A549 (cell line): ENCODE measurements around the gene NEK4. TPM values are rescaled to one million over a fixed set of nuclear protein-coding genes. Genes with fewer than 3 reads are reported as not detected.

ENCODE experiments used
- ATAC-seq, 2 experiments: fragments of 200-7000 bp in 1 of 2; fragments of >200 bp in 1 of 2; cut with Nextera tagmentation in 1 of 2; cut with Tn5 transposase in 1 of 2; 3 replicates each; pipeline versions ENCODE4 v1.8.0 to v1.9.1; 2018 to 2020; ENCODE audit warnings: mild to moderate bottlenecking in 1 of 2, moderate library complexity in 1 of 2
- CTCF ChIA-PET: fragments of 300-600 bp; sonication (Branson Sonifier 250); formaldehyde crosslinking; extraction: SDS; loops from one replicate; lab custom pipeline; 2021; ENCODE audit warnings: antibody characterized with exemption, inconsistent platforms; lab: Yijun Ruan, JAX
- POLR2A ChIA-PET: fragments of 350-600 bp; formaldehyde crosslinking; extraction: SDS; loops from one replicate; lab custom pipeline; 2021; ENCODE audit warnings: antibody characterized with exemption, inconsistent platforms; lab: Yijun Ruan, JAX
- DNase-seq, 2 experiments: peaks; one replicate each; pipeline versions ENCODE4 v3.0.0 to v3.0.0-alpha.2; 2011 to 2016; ENCODE audit warnings: low read depth in 1 of 2, low spot score in 1 of 2
- FAIRE-seq: peaks from 2 replicates; lab custom pipeline; 2011; peaks lifted over from hg19 to GRCh38; lab: Jason Lieb, UNC
- H3K27ac ChIP-seq, 2 experiments: fragments of >200 bp; sonication (Bioruptor Twin); formaldehyde crosslinking; 3 replicates each; pipeline ENCODE4 v1.5.1; 2016 to 2017
- H3K4me1 ChIP-seq: fragments of >200 bp; sonication (Bioruptor Twin); formaldehyde crosslinking; 3 replicates; pipeline ENCODE4 v1.6.1; 2016
- H3K4me2 ChIP-seq: fragments of >200 bp; sonication (Bioruptor Twin); formaldehyde crosslinking; 3 replicates; pipeline ENCODE4 v1.6.1; 2016
- H3K4me3 ChIP-seq: fragments of >200 bp; sonication (Bioruptor Twin); formaldehyde crosslinking; 3 replicates; pipeline ENCODE4 v1.5.1; 2016
- H3K9me3 ChIP-seq: fragments of >200 bp; sonication (Bioruptor Twin); formaldehyde crosslinking; 3 replicates; pipeline ENCODE4 v1.6.1; 2016
- ATOH8 ChIP-seq: fragments of 250-450 bp; sonication (Bioruptor Pico); IDR thresholded peaks from 2 replicates; pipeline ENCODE4 v1.5.0; 2020; ENCODE audit warnings: low read depth, mild to moderate bottlenecking, moderate library complexity
- BCL3 ChIP-seq: fragments of >200 bp; sonication (Bioruptor Twin); formaldehyde crosslinking; IDR thresholded peaks from 3 replicates; pipeline ENCODE4 v1.6.1; 2016
- BHLHE40 ChIP-seq: IDR thresholded peaks from 2 replicates; pipeline ENCODE4 v1.6.1; 2012; ENCODE audit warnings: low read depth, low read length, inconsistent platforms
- CBX8 ChIP-seq: fragments of 200-600 bp; sonication (generic); IDR thresholded peaks from 2 replicates; pipeline ENCODE4 v1.6.1; 2016
- CEBPB ChIP-seq, 2 experiments: fragments of >200 bp in 1 of 2; sonication (Bioruptor Twin) in 1 of 2; formaldehyde crosslinking in 1 of 2; IDR thresholded peaks; 2 replicates each; pipeline ENCODE4 v1.6.1; 2012 to 2016
- CHD2 ChIP-seq: fragments of 150-350 bp; IDR thresholded peaks from 2 replicates; pipeline ENCODE4 v1.6.1; 2014; ENCODE audit warnings: low read length; ENCODE audit not compliant: partially characterized antibody
- CHD4 ChIP-seq: fragments of 200-600 bp; sonication (generic); IDR thresholded peaks from 2 replicates; pipeline ENCODE4 v1.6.1; 2016; ENCODE audit warnings: antibody characterized with exemption, mild to moderate bottlenecking, borderline replicate concordance
- E2F6 ChIP-seq: IDR thresholded peaks from 2 replicates; pipeline ENCODE4 v1.6.1; 2012; ENCODE audit warnings: low read depth, borderline replicate concordance
- EHF ChIP-seq: fragments of 250-450 bp; sonication (Bioruptor Pico); IDR thresholded peaks from 2 replicates; pipeline ENCODE4 v1.5.0; 2020; ENCODE audit warnings: mild to moderate bottlenecking
- EHMT2 ChIP-seq: fragments of 200-600 bp; sonication (generic); IDR thresholded peaks from 2 replicates; pipeline ENCODE4 v1.6.1; 2016; ENCODE audit warnings: antibody characterized with exemption, low read depth, mild to moderate bottlenecking, moderate library complexity
- ELK1 ChIP-seq: fragments of 150-350 bp; IDR thresholded peaks from 2 replicates; pipeline ENCODE4 v1.6.1; 2014; ENCODE audit warnings: low read depth, mild to moderate bottlenecking, low read length
- EP300 ChIP-seq, 2 experiments: fragments of >200 bp; sonication (Bioruptor Twin); formaldehyde crosslinking; IDR thresholded peaks; 2 replicates in 1 of 2; 3 replicates in 1 of 2; pipeline ENCODE4 v1.6.1; 2016 to 2017
- ESRRA ChIP-seq: fragments of 150-350 bp; IDR thresholded peaks from 2 replicates; pipeline ENCODE4 v1.6.1; 2014; ENCODE audit warnings: mild to moderate bottlenecking, low read length, borderline replicate concordance
- FOSL2 ChIP-seq, 2 experiments: fragments of 450-650 bp in 1 of 2; fragments of >200 bp in 1 of 2; sonication (Bioruptor Twin) in 1 of 2; formaldehyde crosslinking; IDR thresholded peaks; 2 replicates each; pipeline versions ENCODE4 v1.5.0 to v1.6.1; 2016 to 2020; ENCODE audit warnings: mild to moderate bottlenecking in 1 of 2, moderate library complexity in 1 of 2
- FOXS1 ChIP-seq: fragments of 250-450 bp; sonication (Bioruptor Pico); IDR thresholded peaks from 2 replicates; pipeline ENCODE4 v1.5.0; 2020; ENCODE audit warnings: mild to moderate bottlenecking, moderate library complexity
- GATA3 ChIP-seq: IDR thresholded peaks from 2 replicates; pipeline ENCODE4 v1.6.1; 2012; ENCODE audit warnings: borderline replicate concordance
- HDAC2 ChIP-seq: fragments of 200-600 bp; sonication (generic); IDR thresholded peaks from 2 replicates; pipeline ENCODE4 v1.6.1; 2016
- HEYL ChIP-seq: fragments of 250-450 bp; sonication (Bioruptor Pico); IDR thresholded peaks from 2 replicates; pipeline ENCODE4 v1.8.0; 2021; ENCODE audit warnings: mild to moderate bottlenecking, moderate library complexity
- HOXB13 ChIP-seq: fragments of 250-450 bp; sonication (Bioruptor Pico); IDR thresholded peaks from 2 replicates; pipeline ENCODE4 v1.5.0; 2020; ENCODE audit warnings: low read depth, mild to moderate bottlenecking, moderate library complexity
- KDM1A ChIP-seq: fragments of 200-600 bp; sonication (generic); IDR thresholded peaks from 2 replicates; pipeline ENCODE4 v1.6.1; 2016; ENCODE audit warnings: low read depth, mild to moderate bottlenecking
- KDM5A ChIP-seq: fragments of 200-600 bp; sonication (generic); IDR thresholded peaks from 2 replicates; pipeline ENCODE4 v1.6.1; 2016; ENCODE audit warnings: antibody characterized with exemption, mild to moderate bottlenecking
- MYC ChIP-seq: IDR thresholded peaks from 2 replicates; pipeline ENCODE4 v1.6.1; 2012; ENCODE audit warnings: mild to moderate bottlenecking, inconsistent platforms, low read length, improper control_type of control experiment, borderline replicate concordance
- NPAS2 ChIP-seq: fragments of 250-450 bp; sonication (Bioruptor Pico); IDR thresholded peaks from 2 replicates; pipeline ENCODE4 v1.8.0; 2022; ENCODE audit warnings: mild to moderate bottlenecking, moderate library complexity, borderline replicate concordance
- NR3C1 ChIP-seq: fragments of >200 bp; sonication (Bioruptor Twin); formaldehyde crosslinking; IDR thresholded peaks from 3 replicates; pipeline ENCODE4 v1.6.1; 2017
- PBX3 ChIP-seq: IDR thresholded peaks from 2 replicates; pipeline ENCODE4 v1.6.1; 2012
- PHF8 ChIP-seq: fragments of 200-600 bp; sonication (generic); IDR thresholded peaks from 2 replicates; pipeline ENCODE4 v1.6.1; 2016; ENCODE audit warnings: low read depth, mild to moderate bottlenecking, antibody characterized with exemption, moderate library complexity, borderline replicate concordance
- POLR2A ChIP-seq: IDR thresholded peaks from 2 replicates; pipeline ENCODE4 v1.6.1; 2012; ENCODE audit warnings: mild to moderate bottlenecking, low read length
- REST ChIP-seq: fragments of 200-600 bp; sonication (generic); IDR thresholded peaks from 2 replicates; pipeline ENCODE4 v1.6.1; 2016; ENCODE audit warnings: antibody characterized with exemption, mild to moderate bottlenecking, moderate library complexity
- RFX5 ChIP-seq: fragments of 450-650 bp; IDR thresholded peaks from 2 replicates; pipeline ENCODE4 v1.7.1; 2014; ENCODE audit warnings: antibody characterized with exemption, mild to moderate bottlenecking, moderate library complexity
- SMC3 ChIP-seq: fragments of >200 bp; sonication (Bioruptor Twin); formaldehyde crosslinking; IDR thresholded peaks from 3 replicates; pipeline ENCODE4 v1.6.1; 2018; ENCODE audit warnings: inconsistent platforms
- TP53 ChIP-seq: fragments of 250-450 bp; sonication (Bioruptor Pico); IDR thresholded peaks from 2 replicates; pipeline ENCODE4 v1.5.0; 2021; ENCODE audit warnings: mild to moderate bottlenecking, moderate library complexity
- WGBS: methylation state at CpG from one replicate; pipeline ENCODE4 v1.1.6; 2017; ENCODE audit errors: missing lambda C conversion rate; 5-methylcytosine and 5-hydroxymethylcytosine counted together
- polyA plus RNA-seq, 4 experiments: library from polyadenylated mRNA; depleted of rRNA in 3 of 4; stranded (reverse); fragments of >200 nt; fragmentation: RNase III in 1 of 4; extraction: RNeasy Plus Mini Kit Qiagen cat#74134 plus additional on column Dnase treatment in 1 of 4; gene quantifications; 2 replicates in 3 of 4; 3 replicates in 1 of 4; pipeline ENCODE4 v1.2.3, GENCODE V29; 2011 to 2017

NEK4 gene
- polyA plus RNA-seq, 2 of the 4 experiments (the other 2 are of a cell fraction): 12.1 to 19.4 TPM

- Histone ChIP-seq H3K4me1 (no peaks in the 10 kb centered on the region), H3K4me3 (no peak overlapping the region), H3K27ac (no peak overlapping the region), H3K9me3 (no peaks in the 10 kb centered on the region), H3K4me2 (no peak overlapping the region)
- CTCF ChIA-PET: interaction anchor here (0.6 kb wide), 2 partner anchors 69 to 79 kb away, joined by 3 read pairs; no protein-coding TSS in a partner anchor
- FAIRE-seq: no peak
- POLR2A ChIA-PET: no interaction called here
- no peak for ATAC-seq
- TF ChIP-seq EHMT2 (no peak), PBX3 (no peak), TP53 (CRISPR knock-in tag) (no peak), ATOH8 (CRISPR knock-in tag) (no peak), POLR2A (no peak), EHF (CRISPR knock-in tag) (no peak), FOXS1 (CRISPR knock-in tag) (no peak), CHD2 (no peak), BHLHE40 (no peak), FOSL2 (IDR thresholded peaks at IDR 0.05) (no peak), FOSL2 (CRISPR knock-in tag; IDR thresholded peaks at IDR 0.05) (no peak), MYC (no peak), BCL3 (no peak), ESRRA (no peak), HDAC2 (no peak), PHF8 (no peak), CEBPB (IDR thresholded peaks at IDR 0.05) (no peak), KDM1A (no peak), CHD4 (no peak)
- 86% methylated on average over 9 of the region's 19 CpGs for WGBS
- DNase-seq: no peak
Observed at GRCh38 chr3:52805270-52806039, 34.7 kb upstream of the NEK4 start.

GRCh38 chr3:52801839-52802238 lies 31.1 kb upstream of the NEK4 start:
- Histone ChIP-seq H3K9me3 (no peaks in the 10 kb centered on the region), H3K4me2 (no peak overlapping the region), H3K4me3 (no peak overlapping the region), H3K27ac (no peak overlapping the region), H3K4me1 (no peaks in the 10 kb centered on the region)
- FAIRE-seq: no peak
- no peak for ATAC-seq
- POLR2A ChIA-PET: no interaction called here
- 50% methylated on average over 5 of the region's 5 CpGs for WGBS
- CTCF ChIA-PET: no interaction called here
- no peak for DNase-seq
- TF ChIP-seq PHF8 (no peak), KDM5A (no peak), EHMT2 (no peak), RFX5 (no peak), EP300 (IDR thresholded peaks at IDR 0.05) (no peak), GATA3 (no peak), FOSL2 (IDR thresholded peaks at IDR 0.05) (no peak), FOSL2 (CRISPR knock-in tag; IDR thresholded peaks at IDR 0.05) (no peak), CBX8 (no peak), SMC3 (no peak), CHD4 (no peak), NPAS2 (CRISPR knock-in tag) (no peak), ELK1 (no peak), REST (no peak), HEYL (CRISPR knock-in tag) (no peak), HOXB13 (CRISPR knock-in tag) (no peak), E2F6 (no peak), NR3C1 (no peak)
